ENCODE results near the gene SMIM32. TPM values are rescaled to one million over a fixed set of nuclear protein-coding genes. Genes with fewer than 3 reads are reported as not detected.

Gene SMIM32
- total and polyA plus RNA-seq, 2 of the 13 experiments (the other 11 are each of a cell fraction or from before 2014, with no cell fraction given), result 0.15 to 0.20 TPM

DNA sequence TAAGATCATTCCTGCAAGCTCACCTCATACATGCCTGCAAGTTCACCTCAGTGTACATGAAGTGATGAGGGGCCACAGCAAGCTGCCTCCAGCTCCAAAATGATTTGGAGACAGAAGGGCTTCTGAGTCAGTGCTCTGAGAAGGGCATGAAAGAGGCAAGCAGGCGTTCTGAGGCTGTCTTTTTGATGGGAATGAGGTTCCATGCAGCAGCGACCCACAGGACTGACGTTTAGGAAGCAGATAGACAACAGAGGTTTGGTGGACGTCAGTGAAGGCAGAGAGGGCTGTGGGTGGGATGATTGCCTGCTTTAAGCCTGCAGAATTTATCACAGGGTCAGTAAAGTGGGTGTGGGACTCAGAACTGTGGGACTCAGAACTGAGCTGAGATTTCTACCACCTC lies 8.9 kb upstream of the SMIM32 start:
- CTCF ChIA-PET (ENCODE audit: low intra/inter-chr PET ratio, low total read pairs), result no interaction called here
- peaks cover 0 to 18% of the 10 kb centered on the region in 2 experiments; a peak in 2 of 5 replicates for H3K27me3 ChIP-seq (ENCODE audit: control insufficient read depth in 1 of 2, insufficient read depth in 2 of 2, low read length in 2 of 2)
- H2AFZ ChIP-seq (ENCODE audit: low read length), result no peak overlapping the region
- intact Hi-C loops (cut with micrococcal nuclease; ENCODE audit: unreplicated experiment) (no loop called here), in situ Hi-C loops (cut with HindIII; ENCODE audit: extremely low pct_ligation_motif_present, low pct_unique_long_range_greater_than_20kb) (no loop called here)
- 14% methylated on average over 4 of the region's 4 CpGs for WGBS (ENCODE audit: low lambda C conversion rate)
- H4K20me1 ChIP-seq (ENCODE audit: insufficient read depth, low read length), result no peaks in the 10 kb centered on the region
- ATAC-seq, result no peak
- POLR2A ChIA-PET, result no interaction called here
- no peak overlapping the region for H3K4me3 ChIP-seq (replicated peaks in 1 of 3; ENCODE audit: insufficient read depth in 1 of 3, low read depth in 2 of 3, low read length in 3 of 3)
- no peaks in the 10 kb centered on the region for H3K9me3 ChIP-seq (ENCODE audit: low read length)
- no peak for FAIRE-seq
- H3K9ac ChIP-seq (ENCODE audit: insufficient read depth, low read depth, low read length), result no peak overlapping the region
- no peaks in the 10 kb centered on the region for H3K79me2 ChIP-seq (ENCODE audit: insufficient read depth, low read length)
- BruUV-seq (replicated peaks), result no TSS peak
- H3K27ac ChIP-seq (ENCODE audit: extremely low read length, insufficient read depth, low read length), result no peak overlapping the region
- no peaks in the 10 kb centered on the region for H3K4me1 ChIP-seq (ENCODE audit: insufficient read depth, low read length)
- DNase-seq (ENCODE audit: low spot score), result no peak
- H3K36me3 ChIP-seq (replicated peaks in 1 of 2; ENCODE audit: control insufficient read depth in 1 of 2, insufficient read depth in 2 of 2, low read length in 2 of 2), result no peaks in the 10 kb centered on the region
- no peak overlapping the region for H3K4me2 ChIP-seq (ENCODE audit: low read depth, low read length)
- TF ChIP-seq ZNF354B (CRISPR knock-in tag; IDR thresholded peaks at IDR 0.05) (no peak), ZNF235 (CRISPR knock-in tag; IDR thresholded peaks at IDR 0.05; ENCODE audit: borderline replicate concordance) (no peak), ZKSCAN8 (CRISPR knock-in tag; IDR thresholded peaks at IDR 0.05; ENCODE audit: borderline replicate concordance) (no peak), FOXP1 (IDR thresholded peaks at IDR 0.05) (no peak), FOXP1 (CRISPR knock-in tag; IDR thresholded peaks at IDR 0.05) (no peak), ZEB1 (IDR thresholded peaks at IDR 0.05; ENCODE audit: insufficient replicate concordance, low read depth) (no peak), NFYB (CRISPR knock-in tag; IDR thresholded peaks at IDR 0.05) (no peak), ZFYVE20 (CRISPR knock-in tag; IDR thresholded peaks at IDR 0.05; ENCODE audit: borderline replicate concordance, low read depth) (no peak), FOSL1 (CRISPR knock-in tag; IDR thresholded peaks at IDR 0.05; ENCODE audit: borderline replicate concordance) (no peak), SIX1 (CRISPR knock-in tag; IDR thresholded peaks at IDR 0.05; ENCODE audit: borderline replicate concordance) (no peak), KLF12 (CRISPR knock-in tag; IDR thresholded peaks at IDR 0.05; ENCODE audit: borderline replicate concordance) (no peak), ZNF607 (CRISPR knock-in tag; IDR thresholded peaks at IDR 0.05; ENCODE audit: borderline replicate concordance) (no peak)
- TF ChIP-seq, protein P1, sequence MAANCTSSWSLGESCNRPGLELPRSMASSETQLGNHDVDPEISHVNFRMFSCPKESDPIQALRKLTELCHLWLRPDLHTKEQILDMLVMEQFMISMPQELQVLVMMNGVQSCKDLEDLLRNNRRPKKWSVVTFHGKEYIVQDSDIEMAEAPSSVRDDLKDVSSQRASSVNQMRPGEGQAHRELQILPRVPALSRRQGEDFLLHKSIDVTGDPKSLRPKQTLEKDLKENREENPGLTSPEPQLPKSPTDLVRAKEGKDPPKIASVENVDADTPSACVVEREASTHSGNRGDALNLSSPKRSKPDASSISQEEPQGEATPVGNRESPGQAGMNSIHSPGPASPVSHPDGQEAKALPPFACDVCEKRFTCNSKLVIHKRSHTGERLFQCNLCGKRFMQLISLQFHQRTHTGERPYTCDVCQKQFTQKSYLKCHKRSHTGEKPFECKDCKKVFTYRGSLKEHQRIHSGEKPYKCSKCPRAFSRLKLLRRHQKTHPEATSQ (CRISPR knock-in tag; IDR thresholded peaks at IDR 0.05; ENCODE audit: borderline replicate concordance), result no peak
- TF ChIP-seq, protein P2, sequence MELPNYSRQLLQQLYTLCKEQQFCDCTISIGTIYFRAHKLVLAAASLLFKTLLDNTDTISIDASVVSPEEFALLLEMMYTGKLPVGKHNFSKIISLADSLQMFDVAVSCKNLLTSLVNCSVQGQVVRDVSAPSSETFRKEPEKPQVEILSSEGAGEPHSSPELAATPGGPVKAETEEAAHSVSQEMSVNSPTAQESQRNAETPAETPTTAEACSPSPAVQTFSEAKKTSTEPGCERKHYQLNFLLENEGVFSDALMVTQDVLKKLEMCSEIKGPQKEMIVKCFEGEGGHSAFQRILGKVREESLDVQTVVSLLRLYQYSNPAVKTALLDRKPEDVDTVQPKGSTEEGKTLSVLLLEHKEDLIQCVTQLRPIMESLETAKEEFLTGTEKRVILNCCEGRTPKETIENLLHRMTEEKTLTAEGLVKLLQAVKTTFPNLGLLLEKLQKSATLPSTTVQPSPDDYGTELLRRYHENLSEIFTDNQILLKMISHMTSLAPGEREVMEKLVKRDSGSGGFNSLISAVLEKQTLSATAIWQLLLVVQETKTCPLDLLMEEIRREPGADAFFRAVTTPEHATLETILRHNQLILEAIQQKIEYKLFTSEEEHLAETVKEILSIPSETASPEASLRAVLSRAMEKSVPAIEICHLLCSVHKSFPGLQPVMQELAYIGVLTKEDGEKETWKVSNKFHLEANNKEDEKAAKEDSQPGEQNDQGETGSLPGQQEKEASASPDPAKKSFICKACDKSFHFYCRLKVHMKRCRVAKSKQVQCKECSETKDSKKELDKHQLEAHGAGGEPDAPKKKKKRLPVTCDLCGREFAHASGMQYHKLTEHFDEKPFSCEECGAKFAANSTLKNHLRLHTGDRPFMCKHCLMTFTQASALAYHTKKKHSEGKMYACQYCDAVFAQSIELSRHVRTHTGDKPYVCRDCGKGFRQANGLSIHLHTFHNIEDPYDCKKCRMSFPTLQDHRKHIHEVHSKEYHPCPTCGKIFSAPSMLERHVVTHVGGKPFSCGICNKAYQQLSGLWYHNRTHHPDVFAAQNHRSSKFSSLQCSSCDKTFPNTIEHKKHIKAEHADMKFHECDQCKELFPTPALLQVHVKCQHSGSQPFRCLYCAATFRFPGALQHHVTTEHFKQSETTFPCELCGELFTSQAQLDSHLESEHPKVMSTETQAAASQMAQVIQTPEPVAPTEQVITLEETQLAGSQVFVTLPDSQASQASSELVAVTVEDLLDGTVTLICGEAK (IDR thresholded peaks at IDR 0.05), result no peak
- TF ChIP-seq, protein P2 (CRISPR knock-in tag; IDR thresholded peaks at IDR 0.05), result no peak
- TF ChIP-seq, protein P3, sequence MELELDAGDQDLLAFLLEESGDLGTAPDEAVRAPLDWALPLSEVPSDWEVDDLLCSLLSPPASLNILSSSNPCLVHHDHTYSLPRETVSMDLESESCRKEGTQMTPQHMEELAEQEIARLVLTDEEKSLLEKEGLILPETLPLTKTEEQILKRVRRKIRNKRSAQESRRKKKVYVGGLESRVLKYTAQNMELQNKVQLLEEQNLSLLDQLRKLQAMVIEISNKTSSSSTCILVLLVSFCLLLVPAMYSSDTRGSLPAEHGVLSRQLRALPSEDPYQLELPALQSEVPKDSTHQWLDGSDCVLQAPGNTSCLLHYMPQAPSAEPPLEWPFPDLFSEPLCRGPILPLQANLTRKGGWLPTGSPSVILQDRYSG (CRISPR knock-in tag; IDR thresholded peaks at IDR 0.05), result no peak
